Mononuclear cell (primary cell): ENCODE measurements around the gene FAR2. TPM values are rescaled to one million over a fixed set of nuclear protein-coding genes. Genes with fewer than 3 reads are reported as not detected.
"Not testable (repeated sequence)": the region's sequence is repeated elsewhere in the genome, so short reads cannot be mapped to it uniquely, and the experiment has no call there.

ENCODE experiments used
- H3K27me3 ChIP-seq: 2 replicates; pipeline ENCODE4 v1.6.0; 2011; ENCODE audit warnings: low read length, control low read depth; ENCODE audit not compliant: insufficient read depth
- H3K4me1 ChIP-seq: 2 replicates; pipeline ENCODE4 v1.5.1; 2011; ENCODE audit warnings: mild to moderate bottlenecking, low read length, control low read depth; ENCODE audit not compliant: insufficient read depth
- H3K4me3 ChIP-seq: 2 replicates; pipeline ENCODE4 v1.5.1; 2011; ENCODE audit warnings: mild to moderate bottlenecking, low read length, moderate library complexity
- H3K9me3 ChIP-seq: 2 replicates; pipeline ENCODE4 v1.5.1; 2011; ENCODE audit warnings: low read depth, mild to moderate bottlenecking, control low read depth, low read length
- total RNA-seq: library from RNA; depleted of rRNA; stranded (reverse); fragments of >200 nt; gene quantifications from one replicate; pipeline ENCODE4 v1.2.3, GENCODE V29; 2012

FAR2 gene
- total RNA-seq, 1 donor = 7.0 TPM

- no peaks in the 10 kb centered on the region for H3K27me3 ChIP-seq
- H3K9me3 ChIP-seq = no peaks in the 10 kb centered on the region
- H3K4me1 ChIP-seq = no peaks in the 10 kb centered on the region
- H3K4me3 ChIP-seq = peak within 1 kb of the TSS; percentile 93
Measured at GRCh38 chr12:29380536-29381523, 231.8 kb downstream of the FAR2 start, which contains the start of gene ERGIC2. ERGIC2 (minus strand) TSS chr12:29381172; CDS start chr12:29371633, 9,539 bp downstream.

- Histone ChIP-seq H3K4me1 (no peaks in the 10 kb centered on the region), H3K9me3 (no peaks in the 10 kb centered on the region), H3K4me3 (no peak overlapping the region), H3K27me3 (no peaks in the 10 kb centered on the region)
Measured at GRCh38 chr12:29382251-29382650, 233.2 kb downstream of the FAR2 start.

- not testable (repeated sequence) for H3K4me3 ChIP-seq, H3K9me3 ChIP-seq, H3K27me3 ChIP-seq, H3K4me1 ChIP-seq
Measured at GRCh38 chr12:29385194-29385593, 236.1 kb downstream of the FAR2 start.

Other genes starting within 250 kb of the FAR2 start
- 42.4 TPM for gene ERGIC2, start 231.9 kb downstream of the FAR2 start, total RNA-seq